ENCODE data around the gene CCNL2.
A peak's percentile ranks its signal among the peaks of the same experiment; 100 is the strongest.
"Not testable (repeated sequence)": the region's sequence is repeated elsewhere in the genome, so short reads cannot be mapped to it uniquely, and the experiment has no call there.

The CCNL2 gene

GRCh38 chr1:1430114-1430982, 31.2 kb upstream of the CCNL2 start:
- Histone ChIP-seq H3K27ac (ENCODE audit: low read length) (no peak overlapping the region), H3K4me3 (ENCODE audit: low read length) (no peak overlapping the region), H3K9me3 (ENCODE audit: insufficient read depth, low read depth, low read length) (no peaks in the 10 kb centered on the region), H3K36me3 (ENCODE audit: insufficient read depth, low read depth, low read length) (no peaks in the 10 kb centered on the region), H3K27me3 (ENCODE audit: insufficient read depth, low read length) (peaks cover 7% of the 10 kb centered on the region; the same call in 1 of the 2 replicates), H3K9ac (ENCODE audit: low read depth, low read length) (peak overlapping the region; percentile 38; the same call in 1 of the 2 replicates), H3K4me1 (ENCODE audit: insufficient read depth, low read length) (peaks cover 30% of the 10 kb centered on the region; the same call in 1 of the 2 replicates)

DNA sequence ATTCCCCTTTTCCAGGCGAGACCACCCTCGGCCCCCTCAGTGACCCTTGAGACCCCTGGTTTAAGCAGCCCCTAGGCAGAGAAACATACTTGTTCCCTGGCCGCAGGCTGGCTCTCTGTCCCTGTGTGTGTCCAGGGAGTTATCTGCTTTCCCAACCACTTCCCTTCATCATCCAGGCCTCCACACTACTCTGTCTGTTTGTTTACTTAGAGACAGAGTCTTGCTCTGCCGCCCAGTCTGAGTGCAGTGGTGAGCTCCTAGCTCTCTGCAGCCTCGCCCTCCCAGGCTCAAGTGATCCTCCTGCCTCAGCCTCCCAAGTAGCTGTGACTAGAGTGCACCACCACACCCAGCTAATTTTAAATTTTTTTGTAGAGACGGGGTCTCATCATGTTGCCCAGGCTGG, 30.5 kb upstream of the CCNL2 start:
- peaks cover 23% of the 10 kb centered on the region; the same call in 1 of the 2 replicates for H3K4me1 ChIP-seq (ENCODE audit: insufficient read depth, low read length)
- H3K9me3 ChIP-seq (ENCODE audit: insufficient read depth, low read depth, low read length), result no peaks in the 10 kb centered on the region
- no peak overlapping the region for H3K27ac ChIP-seq (ENCODE audit: low read length)
- H3K9ac ChIP-seq (ENCODE audit: low read depth, low read length), result no peak overlapping the region; the same call in 1 of the 2 replicates
- H3K36me3 ChIP-seq (ENCODE audit: insufficient read depth, low read depth, low read length), result no peaks in the 10 kb centered on the region
- H3K27me3 ChIP-seq (ENCODE audit: insufficient read depth, low read length), result peaks cover under 1% of the 10 kb centered on the region; the same call in 1 of the 2 replicates
- H3K4me3 ChIP-seq (ENCODE audit: low read length), result no peak overlapping the region

DNA sequence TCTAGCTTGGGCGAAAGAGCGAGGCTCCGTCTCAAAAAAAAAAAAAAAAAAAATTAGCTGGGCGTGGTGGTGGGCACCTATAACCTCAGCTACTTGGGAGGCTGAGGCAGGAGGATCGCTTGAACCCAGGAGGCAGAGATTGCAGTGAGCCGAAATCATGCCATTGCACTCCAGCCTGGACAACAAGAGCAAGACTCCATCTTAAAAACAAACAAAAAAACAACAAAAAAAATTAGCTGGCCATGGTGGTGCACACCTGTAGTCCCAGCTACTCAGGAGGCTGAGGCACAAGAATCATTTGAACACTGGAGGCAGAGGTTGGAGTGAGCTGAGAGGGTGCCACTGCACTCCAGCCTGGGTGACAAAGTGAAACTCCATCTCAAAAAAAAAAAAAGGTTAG, 29.8 kb upstream of the CCNL2 start:
- H3K9ac ChIP-seq (ENCODE audit: low read depth, low read length); H3K36me3 ChIP-seq (ENCODE audit: insufficient read depth, low read depth, low read length); H3K4me3 ChIP-seq (ENCODE audit: low read length); H3K9me3 ChIP-seq (ENCODE audit: insufficient read depth, low read depth, low read length); H3K27me3 ChIP-seq (ENCODE audit: insufficient read depth, low read length); H3K27ac ChIP-seq (ENCODE audit: low read length): not testable (repeated sequence)
- H3K4me1 ChIP-seq (ENCODE audit: insufficient read depth, low read length), result peaks cover 18% of the 10 kb centered on the region; the same call in 1 of the 2 replicates

- Histone ChIP-seq H3K36me3 (ENCODE audit: insufficient read depth, low read depth, low read length) (no peaks in the 10 kb centered on the region), H3K9me3 (ENCODE audit: insufficient read depth, low read depth, low read length) (no peaks in the 10 kb centered on the region), H3K4me3 (ENCODE audit: low read length) (no peak overlapping the region), H3K27ac (ENCODE audit: low read length) (no peak overlapping the region), H3K9ac (ENCODE audit: low read depth, low read length) (no peak overlapping the region), H3K27me3 (ENCODE audit: insufficient read depth, low read length) (no peaks in the 10 kb centered on the region), H3K4me1 (ENCODE audit: insufficient read depth, low read length) (peaks cover 15% of the 10 kb centered on the region; the same call in 1 of the 2 replicates)
Observed at GRCh38 chr1:1428174-1428573, 29.0 kb upstream of the CCNL2 start.

- Histone ChIP-seq H3K4me3 (ENCODE audit: low read length) (peak overlapping the region; percentile 43; the same call in 1 of the 2 replicates), H3K27me3 (ENCODE audit: insufficient read depth, low read length) (no peaks in the 10 kb centered on the region), H3K36me3 (ENCODE audit: insufficient read depth, low read depth, low read length) (no peaks in the 10 kb centered on the region), H3K27ac (ENCODE audit: low read length) (no peak overlapping the region), H3K9ac (ENCODE audit: low read depth, low read length) (no peak overlapping the region), H3K9me3 (ENCODE audit: insufficient read depth, low read depth, low read length) (no peaks in the 10 kb centered on the region), H3K4me1 (ENCODE audit: insufficient read depth, low read length) (peaks cover 18% of the 10 kb centered on the region; the same call in 1 of the 2 replicates)
Observed at GRCh38 chr1:1427820-1428148, 28.6 kb upstream of the CCNL2 start.

DNA sequence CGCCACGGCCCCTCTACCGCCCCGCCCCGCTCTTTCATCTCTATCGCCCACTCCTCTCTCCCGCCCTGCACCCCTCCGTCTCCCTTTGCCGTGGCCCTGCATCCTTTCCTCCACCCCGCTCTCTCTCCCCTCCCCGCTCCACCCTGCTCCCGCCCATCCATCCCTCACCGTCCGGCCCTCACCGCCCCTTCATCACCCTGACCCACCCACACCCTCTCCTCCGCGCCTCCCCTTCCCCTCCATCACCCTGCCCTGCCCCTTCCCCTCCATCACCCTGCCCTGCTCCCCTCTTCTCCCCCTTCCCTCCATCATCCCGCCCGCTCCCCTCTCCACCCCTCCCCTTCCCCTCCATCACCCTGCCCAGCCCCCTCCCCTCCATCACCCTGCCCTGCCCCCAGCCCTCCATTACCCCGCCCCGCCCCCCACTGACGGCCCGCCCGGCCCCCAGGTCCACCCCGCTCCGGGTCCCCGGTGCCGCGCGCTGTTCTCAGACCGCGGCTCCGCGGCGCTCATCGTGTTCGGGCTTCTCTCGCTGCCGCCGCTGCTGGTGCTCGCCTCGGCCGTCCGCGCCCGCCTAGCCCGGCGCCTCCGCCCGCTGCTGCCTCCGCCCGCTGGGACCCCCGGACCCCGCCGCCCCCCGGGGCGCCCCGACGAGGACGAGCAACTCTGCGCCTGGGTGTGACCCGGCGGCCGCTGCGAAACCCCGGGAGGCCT, 28.1 kb upstream of the CCNL2 start:
- Histone ChIP-seq H3K36me3 (ENCODE audit: insufficient read depth, low read depth, low read length) (no peaks in the 10 kb centered on the region), H3K9me3 (ENCODE audit: insufficient read depth, low read depth, low read length) (no peaks in the 10 kb centered on the region), H3K4me3 (ENCODE audit: low read length) (peak overlapping the region; percentile 50; the same call in 1 of the 2 replicates), H3K27ac (ENCODE audit: low read length) (no peak overlapping the region), H3K9ac (ENCODE audit: low read depth, low read length) (no peak overlapping the region), H3K27me3 (ENCODE audit: insufficient read depth, low read length) (no peaks in the 10 kb centered on the region), H3K4me1 (ENCODE audit: insufficient read depth, low read length) (peaks cover 21% of the 10 kb centered on the region)

DNA sequence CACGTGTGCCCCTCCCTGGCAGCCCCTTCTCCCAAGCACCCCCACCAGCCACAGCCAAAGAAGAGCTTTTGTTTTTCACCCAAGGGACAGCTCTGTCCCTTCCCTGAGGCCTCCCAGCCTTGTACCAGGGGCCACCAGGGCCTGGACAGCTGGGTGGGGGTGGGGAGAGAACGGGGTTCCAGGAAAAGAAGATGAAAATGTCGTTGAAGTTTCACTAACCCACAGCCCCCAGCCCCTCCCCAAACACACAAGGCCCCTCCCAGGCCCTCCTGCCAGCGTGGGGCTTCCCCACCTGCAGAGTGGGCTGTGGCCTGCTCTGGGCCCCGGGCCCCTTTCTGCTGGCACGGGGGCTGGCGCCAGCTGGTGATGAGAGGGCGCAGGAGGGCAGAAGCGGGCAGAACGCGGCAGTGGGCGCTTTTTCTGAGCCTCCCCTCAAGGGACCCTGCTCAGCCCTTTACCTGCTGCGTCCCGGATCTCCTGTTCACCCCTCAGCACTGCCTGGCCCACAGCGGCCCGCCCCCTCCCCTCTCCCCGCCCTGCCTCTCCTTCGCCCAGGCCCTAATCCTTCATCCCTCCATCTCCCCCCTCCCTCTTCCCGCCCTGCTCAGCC, 27.5 kb upstream of the CCNL2 start:
- Histone ChIP-seq H3K4me1 (ENCODE audit: insufficient read depth, low read length) (peaks cover 23% of the 10 kb centered on the region), H3K9me3 (ENCODE audit: insufficient read depth, low read depth, low read length) (no peaks in the 10 kb centered on the region), H3K36me3 (ENCODE audit: insufficient read depth, low read depth, low read length) (no peaks in the 10 kb centered on the region), H3K4me3 (ENCODE audit: low read length) (peak overlapping the region; percentile 50; the same call in 1 of the 2 replicates), H3K27ac (ENCODE audit: low read length) (no peak overlapping the region), H3K9ac (ENCODE audit: low read depth, low read length) (peak overlapping the region; percentile 37; the same call in 1 of the 2 replicates), H3K27me3 (ENCODE audit: insufficient read depth, low read length) (no peaks in the 10 kb centered on the region)

DNA sequence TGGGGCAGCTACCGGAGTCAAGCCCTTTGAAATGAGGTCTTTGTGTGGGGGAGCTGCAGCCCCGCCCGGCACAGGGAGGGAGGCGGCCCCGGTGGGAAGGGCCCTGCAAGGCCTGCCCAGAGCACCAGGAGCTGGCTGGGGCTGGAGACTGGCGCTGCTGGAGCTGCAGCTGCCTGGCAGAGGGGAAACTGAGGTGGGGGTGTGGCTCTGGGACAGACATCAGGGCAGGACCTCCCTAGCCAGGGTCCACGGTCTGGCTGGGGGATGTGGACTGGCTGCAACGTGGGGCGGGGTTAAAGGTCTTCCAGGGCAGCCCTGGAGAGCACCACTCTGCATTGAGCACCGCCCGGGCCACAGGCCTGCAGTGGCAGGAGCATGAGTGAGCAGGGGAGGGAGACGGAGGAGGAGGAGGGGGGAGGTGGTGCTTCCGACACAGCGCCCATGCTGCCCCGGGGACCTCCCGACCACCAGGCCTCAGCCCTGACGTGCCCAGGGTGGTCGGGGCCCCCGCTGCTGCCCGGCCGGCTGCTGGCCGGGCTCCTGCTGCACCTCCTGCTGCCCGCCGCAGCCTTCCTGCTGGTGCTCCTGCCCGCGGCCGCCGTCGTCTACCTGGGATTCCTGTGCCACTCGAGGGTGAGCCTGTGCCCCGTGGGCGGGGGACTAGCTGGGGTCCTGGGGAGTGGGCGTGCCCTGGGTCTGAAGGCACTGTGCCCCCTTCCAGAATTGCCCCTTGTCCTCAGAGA, 26.8 kb upstream of the CCNL2 start:
- Histone ChIP-seq H3K27me3 (ENCODE audit: insufficient read depth, low read length) (no peaks in the 10 kb centered on the region; the same call in 1 of the 2 replicates), H3K4me3 (ENCODE audit: low read length) (peak overlapping the region; percentile 50; the same call in 1 of the 2 replicates), H3K27ac (ENCODE audit: low read length) (no peak overlapping the region), H3K9ac (ENCODE audit: low read depth, low read length) (peak overlapping the region; percentile 37; the same call in 1 of the 2 replicates), H3K4me1 (ENCODE audit: insufficient read depth, low read length) (peaks cover 26% of the 10 kb centered on the region), H3K36me3 (ENCODE audit: insufficient read depth, low read depth, low read length) (no peaks in the 10 kb centered on the region), H3K9me3 (ENCODE audit: insufficient read depth, low read depth, low read length) (no peaks in the 10 kb centered on the region)

DNA sequence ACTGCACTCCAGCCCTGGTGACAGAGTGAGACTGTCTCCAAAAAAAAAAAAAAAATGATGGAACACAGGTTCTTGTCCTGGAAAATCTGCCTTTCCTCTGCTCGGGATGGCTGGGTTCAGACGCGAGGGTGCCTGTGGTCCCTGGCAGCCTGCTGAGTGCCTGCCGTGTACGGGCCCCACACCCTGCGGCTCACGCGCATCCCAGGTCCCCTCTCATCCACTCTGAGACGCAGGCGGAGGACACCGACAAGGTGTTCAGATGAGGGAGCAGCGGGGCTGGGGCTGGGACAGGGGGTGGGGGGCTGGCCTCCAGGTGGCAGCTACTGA, 26.3 kb upstream of the CCNL2 start:
- no peak overlapping the region for H3K27ac ChIP-seq (ENCODE audit: low read length)
- H3K27me3 ChIP-seq (ENCODE audit: insufficient read depth, low read length), result no peaks in the 10 kb centered on the region; the same call in 1 of the 2 replicates
- H3K9me3 ChIP-seq (ENCODE audit: insufficient read depth, low read depth, low read length), result no peaks in the 10 kb centered on the region
- no peaks in the 10 kb centered on the region for H3K36me3 ChIP-seq (ENCODE audit: insufficient read depth, low read depth, low read length)
- no peak overlapping the region for H3K9ac ChIP-seq (ENCODE audit: low read depth, low read length)
- peaks cover 27% of the 10 kb centered on the region for H3K4me1 ChIP-seq (ENCODE audit: insufficient read depth, low read length)
- no peak overlapping the region for H3K4me3 ChIP-seq (ENCODE audit: low read length)

GRCh38 chr1:1424707-1425106, 25.6 kb upstream of the CCNL2 start:
- H3K36me3 ChIP-seq (ENCODE audit: insufficient read depth, low read depth, low read length), result no peaks in the 10 kb centered on the region
- no peak overlapping the region for H3K4me3 ChIP-seq (ENCODE audit: low read length)
- H3K9ac ChIP-seq (ENCODE audit: low read depth, low read length), result no peak overlapping the region
- no peaks in the 10 kb centered on the region for H3K9me3 ChIP-seq (ENCODE audit: insufficient read depth, low read depth, low read length)
- H3K27me3 ChIP-seq (ENCODE audit: insufficient read depth, low read length), result peaks cover under 1% of the 10 kb centered on the region; the same call in 1 of the 2 replicates
- H3K27ac ChIP-seq (ENCODE audit: low read length), result no peak overlapping the region
- peaks cover 23% of the 10 kb centered on the region for H3K4me1 ChIP-seq (ENCODE audit: insufficient read depth, low read length)

DNA sequence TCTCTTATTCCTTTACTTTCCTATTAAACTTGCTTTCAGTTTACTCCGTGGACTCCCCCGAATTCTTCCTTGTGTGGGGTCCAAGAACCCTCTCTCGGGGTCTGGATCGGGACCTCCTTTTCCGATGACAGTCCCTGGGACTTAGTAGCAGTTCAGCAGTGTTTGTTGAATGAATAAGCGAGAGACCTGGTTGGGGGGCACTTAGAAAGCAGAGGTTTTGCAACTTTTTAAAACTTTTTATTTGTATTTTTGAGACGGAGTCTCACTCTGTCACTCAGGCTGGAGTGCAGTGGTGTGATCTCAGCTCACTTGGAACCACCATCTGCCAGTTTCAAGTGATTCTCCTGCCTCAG, 24.1 kb upstream of the CCNL2 start:
- no peak overlapping the region for H3K4me3 ChIP-seq (ENCODE audit: low read length)
- H3K4me1 ChIP-seq (ENCODE audit: insufficient read depth, low read length), result peaks cover 23% of the 10 kb centered on the region
- H3K27me3 ChIP-seq (ENCODE audit: insufficient read depth, low read length), result peaks cover 12% of the 10 kb centered on the region; the same call in 1 of the 2 replicates
- H3K9ac ChIP-seq (ENCODE audit: low read depth, low read length), result no peak overlapping the region
- no peaks in the 10 kb centered on the region for H3K9me3 ChIP-seq (ENCODE audit: insufficient read depth, low read depth, low read length)
- no peaks in the 10 kb centered on the region for H3K36me3 ChIP-seq (ENCODE audit: insufficient read depth, low read depth, low read length)
- H3K27ac ChIP-seq (ENCODE audit: low read length), result no peak overlapping the region
